Hematopoietic multipotent progenitor cell treated with erythropoietin and hydrocortisone succinate and interleukin-3 and kit ligand, for 6 days (in vitro differentiated cells): ENCODE results near the gene PDE4B.

Experiments used
- DNase-seq: peaks from one replicate; pipeline ENCODE4 v3.0.0-alpha.2; 2015

The PDE4B gene

GRCh38 chr1:66326867-66327266 is 534.2 kb downstream of the PDE4B start:
- no peak for DNase-seq

- peak; percentile 37 for DNase-seq
Observed at GRCh38 chr1:66327588-66327987, 534.9 kb downstream of the PDE4B start.

- DNase-seq: no peak
Observed at GRCh38 chr1:66328896-66329295, 536.2 kb downstream of the PDE4B start.

- peak; percentile 30 for DNase-seq
Observed at GRCh38 chr1:66330722-66331141, 538.0 kb downstream of the PDE4B start.

GRCh38 chr1:66331658-66332547 is 539.2 kb downstream of the PDE4B start:
- DNase-seq: peak; percentile 29

GRCh38 chr1:66332548-66332901 is 539.8 kb downstream of the PDE4B start:
- no peak for DNase-seq

GRCh38 chr1:66333466-66334199 is 540.9 kb downstream of the PDE4B start:
- DNase-seq: no peak

GRCh38 chr1:66334318-66334717 is 541.6 kb downstream of the PDE4B start:
- no peak for DNase-seq

- no peak for DNase-seq
Observed at GRCh38 chr1:66335125-66335524, 542.4 kb downstream of the PDE4B start.

- DNase-seq: peak; percentile 49
Observed at GRCh38 chr1:66335859-66336640, 543.4 kb downstream of the PDE4B start.

- DNase-seq: no peak
Observed at GRCh38 chr1:66336641-66336990, 543.9 kb downstream of the PDE4B start.

- no peak for DNase-seq
Observed at GRCh38 chr1:66337249-66337648, 544.6 kb downstream of the PDE4B start.

- no peak for DNase-seq
Observed at GRCh38 chr1:66339944-66340343, 547.2 kb downstream of the PDE4B start.

- DNase-seq: no peak
Observed at GRCh38 chr1:66341446-66342089, 548.9 kb downstream of the PDE4B start.

GRCh38 chr1:66342707-66343106 is 550.0 kb downstream of the PDE4B start:
- DNase-seq: no peak

GRCh38 chr1:66343569-66344325 is 551.1 kb downstream of the PDE4B start:
- no peak for DNase-seq

- DNase-seq: no peak
Observed at GRCh38 chr1:66346057-66346795, 553.5 kb downstream of the PDE4B start.

GRCh38 chr1:66346873-66347272 is 554.2 kb downstream of the PDE4B start:
- no peak for DNase-seq

GRCh38 chr1:66348776-66349175 is 556.1 kb downstream of the PDE4B start:
- no peak for DNase-seq

GRCh38 chr1:66349242-66349641 is 556.5 kb downstream of the PDE4B start:
- DNase-seq: no peak

GRCh38 chr1:66350001-66350547 is 557.4 kb downstream of the PDE4B start:
- DNase-seq: peak; percentile 50
